ENCODE results near the gene C17orf100.

C17orf100 gene

DNA sequence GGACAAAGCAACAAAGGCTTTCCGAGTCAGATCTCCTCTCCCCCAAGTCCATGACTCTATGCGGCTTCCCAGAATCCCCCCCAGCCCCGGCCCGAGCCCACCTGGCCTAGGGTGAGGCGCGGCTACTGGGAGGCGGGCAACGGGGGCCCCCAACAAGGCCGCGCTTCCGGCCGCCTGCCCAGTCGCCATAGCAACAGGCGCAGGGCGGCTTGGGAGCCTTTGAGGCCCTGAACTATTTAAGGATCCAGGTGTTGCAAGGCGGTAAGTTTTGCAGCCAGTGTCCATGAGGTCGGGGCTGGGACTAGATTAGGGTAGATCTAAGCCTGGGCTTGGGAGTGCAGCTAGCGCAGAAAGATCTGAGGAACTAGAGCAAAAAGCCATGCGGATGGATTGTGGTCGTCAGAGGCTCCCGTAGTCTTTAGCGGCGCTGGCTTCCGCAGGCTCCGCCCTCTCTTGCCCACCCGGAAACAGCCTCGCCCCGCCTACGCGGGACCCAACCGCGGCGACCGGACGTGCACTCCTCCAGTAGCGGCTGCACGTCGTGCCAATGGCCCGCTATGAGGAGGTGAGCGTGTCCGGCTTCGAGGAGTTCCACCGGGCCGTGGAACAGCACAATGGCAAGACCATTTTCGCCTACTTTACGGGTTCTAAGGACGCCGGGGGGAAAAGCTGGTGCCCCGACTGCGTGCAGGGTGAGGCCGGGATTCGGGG lies 10.9 kb upstream of the C17orf100 start, which contains the start of the genes KIAA0753 and TXNDC17:
KIAA0753 (minus strand) TSS at position 176 of the 711 bp plus-strand sequence. CDS start 5,608 bp downstream, outside the sequence.
TXNDC17 (plus strand) TSS at position 525 of the 711 bp plus-strand sequence; CDS start at position 548, 23 bp downstream.
- TF ChIP-seq, protein P1, sequence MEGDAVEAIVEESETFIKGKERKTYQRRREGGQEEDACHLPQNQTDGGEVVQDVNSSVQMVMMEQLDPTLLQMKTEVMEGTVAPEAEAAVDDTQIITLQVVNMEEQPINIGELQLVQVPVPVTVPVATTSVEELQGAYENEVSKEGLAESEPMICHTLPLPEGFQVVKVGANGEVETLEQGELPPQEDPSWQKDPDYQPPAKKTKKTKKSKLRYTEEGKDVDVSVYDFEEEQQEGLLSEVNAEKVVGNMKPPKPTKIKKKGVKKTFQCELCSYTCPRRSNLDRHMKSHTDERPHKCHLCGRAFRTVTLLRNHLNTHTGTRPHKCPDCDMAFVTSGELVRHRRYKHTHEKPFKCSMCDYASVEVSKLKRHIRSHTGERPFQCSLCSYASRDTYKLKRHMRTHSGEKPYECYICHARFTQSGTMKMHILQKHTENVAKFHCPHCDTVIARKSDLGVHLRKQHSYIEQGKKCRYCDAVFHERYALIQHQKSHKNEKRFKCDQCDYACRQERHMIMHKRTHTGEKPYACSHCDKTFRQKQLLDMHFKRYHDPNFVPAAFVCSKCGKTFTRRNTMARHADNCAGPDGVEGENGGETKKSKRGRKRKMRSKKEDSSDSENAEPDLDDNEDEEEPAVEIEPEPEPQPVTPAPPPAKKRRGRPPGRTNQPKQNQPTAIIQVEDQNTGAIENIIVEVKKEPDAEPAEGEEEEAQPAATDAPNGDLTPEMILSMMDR (IDR thresholded peaks at IDR 0.05; ENCODE audit: extremely low read depth, missing control alignments): no peak

DNA sequence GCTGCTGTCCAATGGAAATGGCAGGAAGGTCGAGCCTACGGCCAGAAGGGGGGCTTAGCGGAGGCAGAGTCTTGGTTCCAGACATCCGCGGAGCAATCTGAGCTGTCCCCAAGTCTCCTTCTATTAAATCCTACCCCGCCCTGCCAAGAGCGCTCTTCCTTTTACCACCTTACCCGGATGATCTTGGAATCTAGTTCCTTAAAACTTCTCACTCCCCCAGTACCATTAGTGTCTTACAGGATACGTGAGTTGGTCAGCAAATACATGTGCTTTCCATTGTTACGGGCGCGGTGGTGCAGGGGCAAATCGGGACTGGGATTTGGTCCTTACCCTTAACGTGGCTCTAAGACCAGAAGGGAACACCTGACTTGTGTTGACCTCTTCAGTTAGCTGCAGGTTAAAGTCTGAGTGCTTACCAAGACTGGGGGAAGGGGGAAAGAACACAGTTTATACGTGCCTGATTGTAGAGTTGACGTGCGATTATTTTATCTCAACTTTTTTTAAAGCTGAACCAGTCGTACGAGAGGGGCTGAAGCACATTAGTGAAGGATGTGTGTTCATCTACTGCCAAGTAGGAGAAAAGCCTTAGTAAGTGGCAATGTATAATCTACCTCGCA lies 10.2 kb upstream of the C17orf100 start:
- DNase-seq (ENCODE audit: low spot score): no peak

More for the DNA sequence above, 10.9 kb upstream of the C17orf100 start, which contains the start of the genes KIAA0753 and TXNDC17:
- DNase-seq (ENCODE audit: low spot score): peak; percentile 92

DNA sequence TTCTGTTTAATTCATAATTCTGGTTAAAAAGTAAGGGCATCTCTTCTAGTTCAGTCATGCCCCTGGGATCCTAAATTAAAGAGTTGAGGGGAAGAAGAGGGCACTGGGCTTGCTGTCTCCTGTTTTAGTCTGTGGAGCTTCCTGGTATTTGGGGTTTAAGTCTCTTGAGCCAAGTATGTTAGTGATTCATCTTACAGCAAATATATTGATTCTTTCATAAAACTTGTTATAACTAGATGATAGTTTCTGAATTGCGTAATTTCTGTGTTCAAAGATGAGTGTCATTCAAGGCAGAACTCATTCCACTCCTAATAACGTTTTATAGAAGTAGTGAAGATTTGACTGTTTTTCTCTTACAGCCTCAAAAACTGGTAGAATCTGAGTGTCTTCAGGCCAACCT lies 9.0 kb upstream of the C17orf100 start:
- DNase-seq (ENCODE audit: low spot score): no peak
- TF ChIP-seq, protein P1 (IDR thresholded peaks at IDR 0.05; ENCODE audit: extremely low read depth, missing control alignments): no peak

More for the DNA sequence above, 10.2 kb upstream of the C17orf100 start:
- TF ChIP-seq, protein P1 (IDR thresholded peaks at IDR 0.05; ENCODE audit: extremely low read depth, missing control alignments): no peak

DNA sequence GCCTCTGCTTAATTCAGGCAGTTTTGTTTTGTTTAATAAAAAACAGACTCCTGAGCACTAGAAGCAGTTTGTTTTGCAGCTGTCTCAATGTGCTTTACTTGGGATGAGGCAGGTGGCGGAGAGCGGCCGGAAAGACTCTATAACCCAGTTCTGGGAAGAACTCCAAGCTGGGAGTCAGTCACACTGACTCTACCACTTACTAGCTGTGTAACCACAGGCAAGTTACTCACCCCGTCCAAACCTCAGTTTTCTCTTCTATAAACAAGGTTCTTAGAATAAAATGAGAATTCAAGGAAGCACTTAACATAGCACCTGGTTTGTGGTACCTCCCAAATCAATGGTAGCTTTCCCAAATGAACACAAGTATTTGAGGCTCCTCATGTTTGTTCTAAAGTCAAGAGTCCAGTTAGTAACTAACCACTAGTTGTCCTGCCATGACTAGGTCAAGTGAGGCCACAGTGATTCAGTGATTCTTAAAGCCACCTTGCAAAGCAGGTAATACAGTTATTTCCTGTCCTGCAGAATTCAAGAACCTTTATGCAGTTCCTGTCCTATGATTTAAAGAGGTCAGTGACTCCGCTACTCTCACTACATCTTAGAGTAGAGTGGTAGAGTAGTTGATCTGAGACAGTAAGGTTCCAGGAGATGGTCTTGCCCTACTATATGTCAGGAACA lies 8.0 kb upstream of the C17orf100 start:
- TF ChIP-seq, protein P1 (IDR thresholded peaks at IDR 0.05; ENCODE audit: extremely low read depth, missing control alignments): no peak
- DNase-seq (ENCODE audit: low spot score): no peak

DNA sequence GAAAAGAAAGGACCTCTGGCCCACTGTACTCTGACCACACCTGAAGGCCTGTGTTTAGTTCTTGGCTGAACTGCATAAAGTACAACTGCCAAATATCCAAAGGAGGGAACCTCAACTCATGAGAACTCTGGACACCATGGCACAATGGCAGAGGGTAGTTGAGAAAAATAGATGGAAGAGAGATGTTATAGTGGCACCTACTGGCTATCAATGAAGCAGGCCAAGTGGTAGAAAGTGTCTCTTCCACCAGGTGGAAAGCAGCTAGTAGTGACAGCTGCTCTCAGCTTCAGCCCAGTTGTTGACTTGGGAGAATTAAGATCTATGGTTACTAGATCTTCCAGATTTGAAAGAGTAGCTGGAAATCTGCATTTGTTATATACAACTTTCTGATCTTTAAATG lies 3.4 kb upstream of the C17orf100 start:
- DNase-seq (ENCODE audit: low spot score): peak; percentile 28
- TF ChIP-seq, protein P1 (IDR thresholded peaks at IDR 0.05; ENCODE audit: extremely low read depth, missing control alignments): peak; percentile 20

DNA sequence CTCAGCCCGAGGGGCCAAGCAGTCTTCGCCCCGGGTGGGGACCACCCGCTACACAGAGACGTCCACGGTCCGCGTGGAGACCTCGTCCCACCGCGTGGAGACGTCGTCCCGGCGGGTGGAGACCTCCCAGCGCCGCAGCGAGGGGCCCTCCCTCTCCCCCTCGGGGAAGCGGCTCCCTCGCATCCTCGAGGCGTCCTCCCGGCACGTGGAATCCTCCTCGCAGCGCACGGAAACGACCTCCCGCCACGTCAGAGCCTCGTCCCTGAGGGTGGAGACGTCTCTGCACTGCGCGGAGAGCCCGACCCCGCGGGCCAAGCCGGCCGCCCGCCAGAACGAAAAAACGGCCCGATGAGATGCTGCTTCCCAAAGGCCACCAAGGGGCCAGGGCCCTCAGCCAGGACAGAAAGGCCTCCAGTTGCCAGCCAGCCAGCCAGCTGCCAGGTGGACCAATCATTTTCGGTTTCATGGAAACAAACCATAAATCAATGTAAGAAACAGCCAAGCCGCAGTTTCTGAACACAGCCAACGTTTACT lies 424 bp downstream of the C17orf100 start:
- DNase-seq (ENCODE audit: low spot score): peak; percentile 59
- TF ChIP-seq, protein P1 (IDR thresholded peaks at IDR 0.05; ENCODE audit: extremely low read depth, missing control alignments): no peak
